ENCODE results near the gene FKBP8.

The FKBP8 gene

GRCh38 chr19:18574691-18575291, 31.4 kb upstream of the FKBP8 start:
- TF ChIP-seq GATA3 (IDR thresholded peaks at IDR 0.05; ENCODE audit: low read depth, low read length): no peak
- TF ChIP-seq GATA2 (IDR thresholded peaks at IDR 0.05; ENCODE audit: low read depth, low read length): no peak

GRCh38 chr19:18571564-18572344, 28.4 kb upstream of the FKBP8 start, which contains the start of gene UBA52:
Gene UBA52 (plus strand): TSS chr19:18571857. CDS start chr19:18573301, 1,444 bp downstream.
- TF ChIP-seq GATA2 (IDR thresholded peaks at IDR 0.05; ENCODE audit: low read depth, low read length) (no peak), GATA3 (IDR thresholded peaks at IDR 0.05; ENCODE audit: low read depth, low read length) (no peak)

- no peak for TF ChIP-seq GATA2 (IDR thresholded peaks at IDR 0.05; ENCODE audit: low read depth, low read length)
Observed at GRCh38 chr19:18568367-18568766, 25.0 kb upstream of the FKBP8 start.

- no peak for TF ChIP-seq GATA3 (IDR thresholded peaks at IDR 0.05; ENCODE audit: low read depth, low read length)
- TF ChIP-seq GATA2 (IDR thresholded peaks at IDR 0.05; ENCODE audit: low read depth, low read length): no peak
Observed at GRCh38 chr19:18566953-18567352, 23.6 kb upstream of the FKBP8 start.

- no peak for TF ChIP-seq GATA2 (IDR thresholded peaks at IDR 0.05; ENCODE audit: low read depth, low read length)
- TF ChIP-seq GATA3 (IDR thresholded peaks at IDR 0.05; ENCODE audit: low read depth, low read length): no peak
Observed at GRCh38 chr19:18562086-18562485, 18.7 kb upstream of the FKBP8 start.

GRCh38 chr19:18559685-18560084, 16.3 kb upstream of the FKBP8 start:
- TF ChIP-seq GATA2 (IDR thresholded peaks at IDR 0.05; ENCODE audit: low read depth, low read length) (no peak), GATA3 (IDR thresholded peaks at IDR 0.05; ENCODE audit: low read depth, low read length) (no peak)

- TF ChIP-seq GATA3 (IDR thresholded peaks at IDR 0.05; ENCODE audit: low read depth, low read length) (no peak), GATA2 (IDR thresholded peaks at IDR 0.05; ENCODE audit: low read depth, low read length) (no peak)
Observed at GRCh38 chr19:18558604-18559003, 15.2 kb upstream of the FKBP8 start.

GRCh38 chr19:18558202-18558555, 14.8 kb upstream of the FKBP8 start:
- TF ChIP-seq GATA3 (IDR thresholded peaks at IDR 0.05; ENCODE audit: low read depth, low read length): no peak
- TF ChIP-seq GATA2 (IDR thresholded peaks at IDR 0.05; ENCODE audit: low read depth, low read length): no peak

- TF ChIP-seq GATA2 (IDR thresholded peaks at IDR 0.05; ENCODE audit: low read depth, low read length) (no peak), GATA3 (IDR thresholded peaks at IDR 0.05; ENCODE audit: low read depth, low read length) (no peak)
Observed at GRCh38 chr19:18557411-18558201, 14.2 kb upstream of the FKBP8 start, which contains the start of gene KXD1. Gene KXD1 (plus strand): TSS chr19:18557870. CDS start chr19:18562057, 4,187 bp downstream.

- TF ChIP-seq GATA2 (IDR thresholded peaks at IDR 0.05; ENCODE audit: low read depth, low read length): no peak
Observed at GRCh38 chr19:18551631-18552030, 8.3 kb upstream of the FKBP8 start.

GRCh38 chr19:18543814-18544475, 572 bp upstream of the FKBP8 start:
- TF ChIP-seq GATA3 (IDR thresholded peaks at IDR 0.05; ENCODE audit: low read depth, low read length): no peak
- TF ChIP-seq GATA2 (IDR thresholded peaks at IDR 0.05; ENCODE audit: low read depth, low read length): no peak

- TF ChIP-seq GATA3 (IDR thresholded peaks at IDR 0.05; ENCODE audit: low read depth, low read length) (no peak), GATA2 (IDR thresholded peaks at IDR 0.05; ENCODE audit: low read depth, low read length) (no peak)
Observed at GRCh38 chr19:18541992-18542940, 1.1 kb downstream of the FKBP8 start.
